Measurements from ENCODE around the gene PRCP.

DNA sequence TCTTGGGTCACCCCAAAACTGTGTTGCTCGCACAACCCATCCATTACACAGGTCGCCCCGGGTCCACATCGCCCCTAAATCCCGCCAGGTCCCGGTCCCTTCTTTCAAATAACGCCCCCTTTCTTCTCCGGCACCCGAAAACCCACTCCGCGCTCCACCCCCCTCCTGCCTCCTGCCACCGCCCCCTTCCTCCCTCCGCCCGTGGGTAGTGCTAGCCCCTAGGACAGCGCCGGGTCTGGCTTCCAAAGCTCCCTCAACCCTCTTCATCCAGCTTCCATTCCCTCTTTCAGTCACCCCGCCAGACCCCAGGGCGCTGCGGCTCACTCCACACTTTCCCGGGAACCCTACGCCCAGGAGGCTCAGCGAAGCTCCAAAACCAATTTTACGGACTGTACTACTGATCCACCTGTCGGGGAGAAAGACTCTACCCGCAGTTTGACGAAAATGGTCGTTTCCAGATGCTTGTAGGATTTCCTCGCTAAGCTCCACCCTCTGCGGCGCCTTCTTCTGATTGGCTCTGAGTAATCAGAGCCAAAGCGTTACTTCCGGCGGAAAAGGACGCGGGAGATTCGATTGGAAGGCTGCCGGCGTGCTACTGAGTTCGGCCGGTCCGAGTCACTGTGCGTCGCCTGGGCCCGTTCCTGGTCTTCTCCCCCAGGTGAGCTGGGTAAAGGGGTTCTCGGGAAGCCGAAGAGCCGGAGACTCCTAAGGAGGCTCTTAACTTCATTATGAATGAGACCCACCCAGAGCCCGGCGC is 1.1 kb upstream of the PRCP start, which contains the start of gene DDIAS:
- TF ChIP-seq, protein P1, sequence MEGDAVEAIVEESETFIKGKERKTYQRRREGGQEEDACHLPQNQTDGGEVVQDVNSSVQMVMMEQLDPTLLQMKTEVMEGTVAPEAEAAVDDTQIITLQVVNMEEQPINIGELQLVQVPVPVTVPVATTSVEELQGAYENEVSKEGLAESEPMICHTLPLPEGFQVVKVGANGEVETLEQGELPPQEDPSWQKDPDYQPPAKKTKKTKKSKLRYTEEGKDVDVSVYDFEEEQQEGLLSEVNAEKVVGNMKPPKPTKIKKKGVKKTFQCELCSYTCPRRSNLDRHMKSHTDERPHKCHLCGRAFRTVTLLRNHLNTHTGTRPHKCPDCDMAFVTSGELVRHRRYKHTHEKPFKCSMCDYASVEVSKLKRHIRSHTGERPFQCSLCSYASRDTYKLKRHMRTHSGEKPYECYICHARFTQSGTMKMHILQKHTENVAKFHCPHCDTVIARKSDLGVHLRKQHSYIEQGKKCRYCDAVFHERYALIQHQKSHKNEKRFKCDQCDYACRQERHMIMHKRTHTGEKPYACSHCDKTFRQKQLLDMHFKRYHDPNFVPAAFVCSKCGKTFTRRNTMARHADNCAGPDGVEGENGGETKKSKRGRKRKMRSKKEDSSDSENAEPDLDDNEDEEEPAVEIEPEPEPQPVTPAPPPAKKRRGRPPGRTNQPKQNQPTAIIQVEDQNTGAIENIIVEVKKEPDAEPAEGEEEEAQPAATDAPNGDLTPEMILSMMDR (conservative IDR thresholded peaks at IDR 0.05; ENCODE audit: low read depth, low read length) = no peak
- no peak for TF ChIP-seq EZH2 (IDR thresholded peaks at IDR 0.05; ENCODE audit: borderline replicate concordance, low read depth, low read length, poor library complexity, severe bottlenecking)
